ENCODE measurements around the gene TRAIP.

Gene TRAIP

GRCh38 chr3:49867871-49868321 is 11.5 kb upstream of the TRAIP start:
- Histone ChIP-seq H3K79me2 (ENCODE audit: insufficient read depth, low read length) (no peaks in the 10 kb centered on the region), H3K9ac (ENCODE audit: low read length) (no peak overlapping the region), H3K27me3 (ENCODE audit: insufficient read depth, low read length) (no peaks in the 10 kb centered on the region), H4K20me1 (ENCODE audit: insufficient read depth, low read length) (no peaks in the 10 kb centered on the region), H3K27ac (ENCODE audit: low read depth, low read length, poor library complexity, severe bottlenecking) (no peak overlapping the region), H3K9me3 (ENCODE audit: low read length) (no peaks in the 10 kb centered on the region), H3K4me1 (ENCODE audit: insufficient read depth, low read length, severe bottlenecking) (peaks cover 8% of the 10 kb centered on the region), H3K4me2 (ENCODE audit: low read length) (no peak overlapping the region), H3K9me2 (ENCODE audit: low read depth, low read length) (no peaks in the 10 kb centered on the region), H2AFZ (ENCODE audit: low read length) (no peak overlapping the region), H3K36me3 (ENCODE audit: insufficient read depth, low read length) (no peaks in the 10 kb centered on the region), H3F3A (ENCODE audit: insufficient read depth, low read length) (no peaks in the 10 kb centered on the region), H3K4me3 (ENCODE audit: low read depth, low read length, poor library complexity, severe bottlenecking) (no peak overlapping the region)
- TF ChIP-seq EZH2 (IDR thresholded peaks at IDR 0.05; ENCODE audit: borderline replicate concordance, low read length) (no peak), CTCF (IDR thresholded peaks at IDR 0.05; ENCODE audit: low read length) (no peak)

- Histone ChIP-seq H3K4me2 (ENCODE audit: low read length) (no peak overlapping the region), H3K36me3 (ENCODE audit: insufficient read depth, low read length) (no peaks in the 10 kb centered on the region), H3K4me3 (ENCODE audit: low read depth, low read length, poor library complexity, severe bottlenecking) (no peak overlapping the region), H2AFZ (ENCODE audit: low read length) (no peak overlapping the region), H3K9me2 (ENCODE audit: low read depth, low read length) (no peaks in the 10 kb centered on the region), H3F3A (ENCODE audit: insufficient read depth, low read length) (no peaks in the 10 kb centered on the region), H3K9ac (ENCODE audit: low read length) (no peak overlapping the region), H3K4me1 (ENCODE audit: insufficient read depth, low read length, severe bottlenecking) (peaks cover 8% of the 10 kb centered on the region), H3K79me2 (ENCODE audit: insufficient read depth, low read length) (no peaks in the 10 kb centered on the region), H4K20me1 (ENCODE audit: insufficient read depth, low read length) (no peaks in the 10 kb centered on the region), H3K27ac (ENCODE audit: low read depth, low read length, poor library complexity, severe bottlenecking) (no peak overlapping the region), H3K9me3 (ENCODE audit: low read length) (no peaks in the 10 kb centered on the region), H3K27me3 (ENCODE audit: insufficient read depth, low read length) (no peaks in the 10 kb centered on the region)
- TF ChIP-seq EZH2 (IDR thresholded peaks at IDR 0.05; ENCODE audit: borderline replicate concordance, low read length), result no peak
- no peak for TF ChIP-seq CTCF (IDR thresholded peaks at IDR 0.05; ENCODE audit: low read length)
Measured at GRCh38 chr3:49867400-49867799, 11.0 kb upstream of the TRAIP start.

- Histone ChIP-seq H3K4me2 (ENCODE audit: low read length) (no peak overlapping the region), H3K27me3 (ENCODE audit: insufficient read depth, low read length) (no peaks in the 10 kb centered on the region), H3K36me3 (ENCODE audit: insufficient read depth, low read length) (no peaks in the 10 kb centered on the region), H3K4me3 (ENCODE audit: low read depth, low read length, poor library complexity, severe bottlenecking) (no peak overlapping the region), H3F3A (ENCODE audit: insufficient read depth, low read length) (no peaks in the 10 kb centered on the region), H3K27ac (ENCODE audit: low read depth, low read length, poor library complexity, severe bottlenecking) (no peak overlapping the region), H3K9me2 (ENCODE audit: low read depth, low read length) (no peaks in the 10 kb centered on the region), H3K9me3 (ENCODE audit: low read length) (no peaks in the 10 kb centered on the region), H3K4me1 (ENCODE audit: insufficient read depth, low read length, severe bottlenecking) (peaks cover 8% of the 10 kb centered on the region), H3K9ac (ENCODE audit: low read length) (no peak overlapping the region), H2AFZ (ENCODE audit: low read length) (no peak overlapping the region), H4K20me1 (ENCODE audit: insufficient read depth, low read length) (no peaks in the 10 kb centered on the region), H3K79me2 (ENCODE audit: insufficient read depth, low read length) (no peaks in the 10 kb centered on the region)
- TF ChIP-seq CTCF (IDR thresholded peaks at IDR 0.05; ENCODE audit: low read length) (no peak), EZH2 (IDR thresholded peaks at IDR 0.05; ENCODE audit: borderline replicate concordance, low read length) (no peak)
Measured at GRCh38 chr3:49865198-49865784, 8.9 kb upstream of the TRAIP start.

All from OCI-LY1 (cell line).